ENCODE data around the gene ZNF674.
A peak's percentile ranks its signal among the peaks of the same experiment; 100 is the strongest.
"Not testable (repeated sequence)": the region's sequence is repeated elsewhere in the genome, so short reads cannot be mapped to it uniquely, and the experiment has no call there.

Gene ZNF674

DNA sequence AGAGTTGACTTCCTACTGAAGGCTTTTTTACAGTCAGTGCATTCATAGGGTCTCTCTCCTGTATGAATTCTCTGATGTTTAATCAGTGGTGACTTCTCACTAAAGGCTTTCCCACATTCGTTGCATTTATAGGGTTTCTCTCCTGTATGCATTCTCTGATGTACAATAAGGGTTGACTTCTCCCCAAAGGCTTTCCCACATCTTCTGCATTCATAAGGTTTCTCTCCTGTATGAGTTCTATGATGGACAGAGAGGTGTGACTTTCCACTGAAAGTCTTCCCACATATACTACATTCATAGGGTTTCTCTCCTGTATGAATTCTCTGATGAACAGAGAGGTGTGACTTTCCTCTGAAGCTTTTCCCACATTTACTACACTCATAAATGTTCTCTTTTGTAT is 45.2 kb downstream of the ZNF674 start:
- no peak for DNase-seq
- intact Hi-C loops (cut with DNase I), result no loop called here

DNA sequence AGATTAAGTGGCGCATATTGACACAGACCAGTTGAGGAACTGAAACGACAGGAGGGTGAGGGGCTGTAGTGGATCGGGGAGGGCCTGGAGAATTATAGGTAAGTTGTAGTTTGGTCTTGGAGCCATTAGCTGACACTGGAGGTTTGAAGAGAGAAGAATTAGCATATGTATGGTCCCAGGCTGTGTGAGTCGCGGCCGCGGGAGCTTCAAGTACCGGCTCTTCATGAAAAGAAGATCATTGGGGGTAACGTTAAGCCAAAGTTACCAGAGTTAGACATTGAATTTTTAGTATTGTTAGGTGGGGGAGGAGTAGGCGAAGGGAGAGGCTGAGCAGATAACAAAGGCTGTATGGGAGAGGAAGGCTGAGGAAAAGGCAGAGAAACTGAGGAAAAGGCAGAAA is 56.5 kb downstream of the ZNF674 start:
- intact Hi-C loops (cut with DNase I), result no loop called here

GRCh38 chrX:46485897-46486296 is 59.3 kb downstream of the ZNF674 start:
- intact Hi-C loops (cut with DNase I), result no loop called here
- no peak for DNase-seq

More for the DNA sequence above, 56.5 kb downstream of the ZNF674 start:
- no peak for DNase-seq

- DNase-seq; intact Hi-C loops (cut with DNase I): not testable (repeated sequence)
These were observed 66.6 kb downstream of the ZNF674 start for GRCh38 chrX:46478634-46479033.

DNA sequence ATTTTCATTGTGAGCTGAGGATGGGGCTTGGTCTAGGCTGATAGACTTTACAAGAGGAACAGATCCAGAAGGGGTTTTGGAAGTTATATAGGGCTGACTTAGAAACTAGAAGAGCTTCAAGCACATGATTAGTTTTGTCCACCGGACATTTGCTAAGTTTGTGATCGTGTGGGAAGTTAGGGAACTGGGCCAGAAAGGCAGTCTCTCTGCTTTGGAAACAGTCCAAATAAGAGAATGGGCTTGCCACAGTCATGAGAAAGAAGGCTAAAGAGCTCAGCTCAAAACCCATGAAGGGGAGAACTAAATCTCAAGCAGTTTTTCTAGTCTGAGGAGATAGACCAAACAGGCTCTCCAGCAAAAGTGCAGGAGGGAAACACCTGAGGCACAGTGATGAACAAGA is 67.8 kb downstream of the ZNF674 start:
- DNase-seq, result peak in 1 of 42 donors; percentile 2
- intact Hi-C loops (cut with DNase I), result no loop called here

- intact Hi-C loops (cut with DNase I), result no loop called here
- no peak for DNase-seq
These were observed 80.0 kb downstream of the ZNF674 start for GRCh38 chrX:46465203-46465602.

DNA sequence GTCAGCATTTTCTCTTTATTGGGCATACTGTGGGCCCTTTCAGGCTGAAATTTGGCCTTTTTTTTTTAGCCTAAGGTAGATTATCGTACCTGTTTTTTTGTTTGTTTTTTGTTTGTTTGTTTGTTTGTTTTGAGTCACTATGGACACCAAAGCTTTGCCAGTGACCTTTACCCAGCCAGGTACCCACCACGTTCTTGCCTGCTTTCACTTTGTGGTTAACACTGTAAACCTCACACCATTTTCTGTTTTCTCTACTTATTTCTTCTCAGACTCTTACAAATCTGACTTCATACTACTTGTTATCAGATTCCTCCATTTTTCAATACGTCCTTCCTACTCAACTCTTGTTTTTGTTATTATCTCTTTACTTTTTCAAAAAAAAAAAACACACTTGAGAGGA is 81.5 kb downstream of the ZNF674 start:
- no peak for DNase-seq
- intact Hi-C loops (cut with DNase I), result no loop called here

DNA sequence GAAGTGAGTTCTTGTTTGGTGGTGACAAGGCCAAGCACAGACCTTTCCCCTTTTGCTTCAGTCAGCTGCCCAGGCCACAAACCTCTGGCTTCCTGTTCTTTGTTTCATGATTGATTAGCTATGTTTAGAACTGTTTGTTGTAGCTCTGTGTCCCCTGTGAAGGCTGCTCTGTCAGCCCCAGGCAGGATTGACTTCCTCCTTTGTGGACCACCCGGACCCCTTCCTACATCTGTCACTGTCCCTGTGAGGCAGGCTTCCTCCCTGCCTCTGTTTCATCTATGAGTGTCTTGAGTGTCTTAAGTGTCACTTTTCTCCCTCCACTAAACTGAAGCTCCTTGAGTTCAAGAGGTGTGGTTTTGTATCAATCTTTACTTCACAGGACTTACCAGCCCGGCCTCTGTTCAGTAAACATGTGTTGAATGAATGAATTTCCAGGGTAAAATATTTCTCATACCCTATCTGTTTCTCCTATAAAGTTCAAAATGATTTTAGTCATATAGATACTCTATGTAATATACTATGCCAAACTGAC is 83.5 kb downstream of the ZNF674 start:
- DNase-seq, result no peak
- intact Hi-C loops (cut with DNase I), result no loop called here

- DNase-seq; intact Hi-C loops (cut with DNase I): not testable (repeated sequence)
These were observed 84.2 kb downstream of the ZNF674 start for GRCh38 chrX:46460801-46461659.

DNA sequence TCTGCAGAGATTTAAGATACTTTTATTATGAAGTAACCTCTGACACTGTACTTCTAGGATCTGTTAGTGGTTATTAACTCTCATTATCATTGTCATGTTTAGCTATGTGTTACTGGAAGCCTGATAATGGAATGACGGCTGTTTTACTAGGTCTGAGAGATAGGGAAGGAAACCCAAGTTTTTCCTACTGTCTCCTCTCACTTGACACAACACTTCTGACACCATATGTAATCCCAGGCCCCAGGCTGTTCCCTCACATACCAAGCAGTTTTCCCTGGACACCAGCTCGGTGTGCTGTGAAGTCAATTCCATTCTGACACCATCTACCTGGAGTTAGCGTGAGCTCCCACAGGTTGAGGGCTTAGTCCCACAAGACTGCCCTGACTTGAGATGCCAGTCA is 85.6 kb downstream of the ZNF674 start:
- intact Hi-C loops (cut with DNase I), result no loop called here
- DNase-seq, result no peak

DNA sequence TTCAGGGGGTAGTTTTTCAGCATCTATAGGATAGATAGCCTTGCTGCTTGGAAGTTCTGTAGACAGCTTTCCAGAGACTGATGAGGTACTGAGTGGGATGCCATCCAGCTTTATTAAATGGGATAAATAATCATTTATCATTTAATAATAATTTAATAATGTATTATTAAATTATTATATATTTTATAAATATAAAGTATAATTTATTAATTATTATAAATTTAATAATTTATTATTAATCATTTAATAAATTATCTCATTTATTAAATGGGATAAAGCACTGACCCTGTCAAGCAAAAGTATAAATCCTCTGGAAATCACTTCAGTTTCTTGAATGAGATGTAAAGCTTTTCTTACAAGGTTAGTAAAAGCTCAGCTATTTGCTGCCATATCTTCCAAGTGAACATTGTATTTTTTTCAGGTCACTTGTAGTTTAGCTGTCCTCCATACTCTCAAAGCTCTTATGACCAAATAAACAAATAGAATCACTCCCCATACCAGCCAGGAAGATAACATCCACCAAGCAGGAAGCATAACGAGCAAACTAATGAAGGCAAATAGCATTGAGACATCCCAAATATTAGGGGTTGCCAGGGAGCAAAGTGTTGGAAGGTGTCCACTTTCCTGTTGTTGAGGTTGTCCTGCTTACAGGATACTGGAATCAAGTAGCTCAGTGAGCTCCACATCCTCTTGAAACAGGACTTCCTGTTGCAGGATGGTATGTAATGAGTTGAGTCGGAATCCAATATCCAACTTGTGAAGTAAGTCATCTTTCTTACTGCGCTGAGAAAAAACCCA is 88.9 kb downstream of the ZNF674 start:
- no peak for DNase-seq
- intact Hi-C loops (cut with DNase I), result no loop called here

All from head of caudate nucleus (tissue), 42 donors.